Measurements from ENCODE around the gene CTIF. TPM values are rescaled to one million over a fixed set of nuclear protein-coding genes. Genes with fewer than 3 reads are reported as not detected.

Gene CTIF
- total and polyA plus RNA-seq, 4 donors, result 12.2 to 45.7 (median 32.6) TPM

GRCh38 chr18:48530399-48531081, 8.3 kb upstream of the CTIF start:
- TF ChIP-seq, protein P1, sequence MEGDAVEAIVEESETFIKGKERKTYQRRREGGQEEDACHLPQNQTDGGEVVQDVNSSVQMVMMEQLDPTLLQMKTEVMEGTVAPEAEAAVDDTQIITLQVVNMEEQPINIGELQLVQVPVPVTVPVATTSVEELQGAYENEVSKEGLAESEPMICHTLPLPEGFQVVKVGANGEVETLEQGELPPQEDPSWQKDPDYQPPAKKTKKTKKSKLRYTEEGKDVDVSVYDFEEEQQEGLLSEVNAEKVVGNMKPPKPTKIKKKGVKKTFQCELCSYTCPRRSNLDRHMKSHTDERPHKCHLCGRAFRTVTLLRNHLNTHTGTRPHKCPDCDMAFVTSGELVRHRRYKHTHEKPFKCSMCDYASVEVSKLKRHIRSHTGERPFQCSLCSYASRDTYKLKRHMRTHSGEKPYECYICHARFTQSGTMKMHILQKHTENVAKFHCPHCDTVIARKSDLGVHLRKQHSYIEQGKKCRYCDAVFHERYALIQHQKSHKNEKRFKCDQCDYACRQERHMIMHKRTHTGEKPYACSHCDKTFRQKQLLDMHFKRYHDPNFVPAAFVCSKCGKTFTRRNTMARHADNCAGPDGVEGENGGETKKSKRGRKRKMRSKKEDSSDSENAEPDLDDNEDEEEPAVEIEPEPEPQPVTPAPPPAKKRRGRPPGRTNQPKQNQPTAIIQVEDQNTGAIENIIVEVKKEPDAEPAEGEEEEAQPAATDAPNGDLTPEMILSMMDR (IDR thresholded peaks at IDR 0.05; ENCODE audit: control extremely low read depth, extremely low read depth), result no peak
- 83 to 86% methylated on average over 3 of the region's 3 CpGs for WGBS, 2 donors
- Histone ChIP-seq H3K27me3 (ENCODE audit: control insufficient read depth in 3 of 3, insufficient read depth in 3 of 3, low read length in 2 of 3) (no peaks in the 10 kb centered on the region), H3K9ac (ENCODE audit: insufficient read depth in 1 of 2, low read length in 2 of 2) (no peak overlapping the region), H3K36me3 (ENCODE audit: control insufficient read depth in 4 of 4, insufficient read depth in 4 of 4, low read length in 4 of 4) (no peaks in the 10 kb centered on the region), H3K9me3 (ENCODE audit: control insufficient read depth in 4 of 4, insufficient read depth in 3 of 4, low read length in 3 of 4) (no peaks in the 10 kb centered on the region), H3K4me1 (ENCODE audit: control insufficient read depth in 5 of 5, insufficient read depth in 5 of 5, low read length in 5 of 5) (no peaks in the 10 kb centered on the region), H3K27ac (ENCODE audit: low read depth in 1 of 2, low read length in 1 of 2) (peak overlapping the region in 1 of 2 donors; percentile 43), H3K4me3 (no peak overlapping the region)
- ATAC-seq (ENCODE audit: insufficient read depth, low FRiP score) (no peak), DNase-seq (no peak)

DNA sequence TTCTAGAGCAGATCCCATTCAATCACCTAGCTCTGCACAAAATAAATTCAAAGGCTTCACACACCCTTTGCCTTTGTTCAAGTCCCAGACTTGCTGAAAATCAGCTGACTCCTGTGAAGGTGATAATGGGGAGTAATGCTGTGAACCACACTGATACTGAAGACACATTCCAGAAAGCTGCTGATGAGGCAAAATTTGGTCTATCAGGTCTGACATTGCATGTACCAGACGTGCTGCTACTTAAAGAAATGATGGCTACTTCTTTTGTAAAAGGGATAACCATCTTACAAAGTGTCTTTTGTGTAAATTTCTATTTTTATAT, 7.8 kb upstream of the CTIF start:
- no peaks in the 10 kb centered on the region for H3K27me3 ChIP-seq (ENCODE audit: control insufficient read depth in 3 of 3, insufficient read depth in 3 of 3, low read length in 2 of 3)
- no peak overlapping the region for H3K4me3 ChIP-seq
- H3K27ac ChIP-seq (ENCODE audit: low read depth in 1 of 2, low read length in 1 of 2), result no peak overlapping the region
- no peaks in the 10 kb centered on the region for H3K36me3 ChIP-seq (ENCODE audit: control insufficient read depth in 4 of 4, insufficient read depth in 4 of 4, low read length in 4 of 4)
- no peak overlapping the region for H3K9ac ChIP-seq (ENCODE audit: insufficient read depth in 1 of 2, low read length in 2 of 2)
- H3K4me1 ChIP-seq (ENCODE audit: control insufficient read depth in 5 of 5, insufficient read depth in 5 of 5, low read length in 5 of 5), result no peaks in the 10 kb centered on the region
- H3K9me3 ChIP-seq (ENCODE audit: control insufficient read depth in 4 of 4, insufficient read depth in 3 of 4, low read length in 3 of 4), result no peaks in the 10 kb centered on the region
- 90 to 94% methylated on average over 1 of the region's 1 CpG for WGBS, 2 donors
- TF ChIP-seq, protein P1 (IDR thresholded peaks at IDR 0.05; ENCODE audit: control extremely low read depth, extremely low read depth), result no peak
- DNase-seq (no peak), ATAC-seq (ENCODE audit: insufficient read depth, low FRiP score) (no peak)

DNA sequence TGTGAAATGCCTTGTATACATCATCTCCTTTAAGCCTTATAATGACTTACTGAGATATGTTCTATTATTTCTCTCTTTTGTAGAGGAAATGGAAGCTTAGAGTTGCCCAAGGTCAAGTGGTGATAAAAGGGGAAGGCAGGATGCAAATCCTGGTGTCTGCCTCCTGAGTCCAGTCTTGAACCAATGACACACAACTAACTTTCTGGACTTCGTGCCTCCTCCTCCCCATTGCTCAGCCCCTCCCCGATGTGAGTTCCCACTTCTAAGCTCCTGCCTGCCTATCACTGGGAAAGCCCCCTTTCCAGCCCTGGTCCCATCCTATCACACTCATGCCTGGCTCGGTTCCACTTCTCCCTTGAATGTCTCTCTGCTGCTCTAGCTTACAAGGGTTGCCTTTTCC, 6.9 kb upstream of the CTIF start:
- Histone ChIP-seq H3K4me1 (ENCODE audit: control insufficient read depth in 5 of 5, insufficient read depth in 5 of 5, low read length in 5 of 5) (no peaks in the 10 kb centered on the region), H3K36me3 (ENCODE audit: control insufficient read depth in 4 of 4, insufficient read depth in 4 of 4, low read length in 4 of 4) (no peaks in the 10 kb centered on the region), H3K4me3 (no peak overlapping the region), H3K9ac (ENCODE audit: insufficient read depth in 1 of 2, low read length in 2 of 2) (no peak overlapping the region), H3K27ac (ENCODE audit: low read depth in 1 of 2, low read length in 1 of 2) (no peak overlapping the region), H3K27me3 (ENCODE audit: control insufficient read depth in 3 of 3, insufficient read depth in 3 of 3, low read length in 2 of 3) (no peaks in the 10 kb centered on the region), H3K9me3 (ENCODE audit: control insufficient read depth in 4 of 4, insufficient read depth in 3 of 4, low read length in 3 of 4) (no peaks in the 10 kb centered on the region)
- TF ChIP-seq, protein P1 (IDR thresholded peaks at IDR 0.05; ENCODE audit: control extremely low read depth, extremely low read depth), result no peak
- DNase-seq (no peak), ATAC-seq (ENCODE audit: insufficient read depth, low FRiP score) (no peak)
- WGBS, 2 donors, result 59 to 71% methylated on average over 3 of the region's 3 CpGs
